Activated naive CD4-positive, alpha-beta T cell treated with anti-CD3 and anti-CD28 coated beads, Interleukin-2, amount 50 U/mL, for 24 hours (primary cell): ENCODE measurements around the gene GAB2.
A peak's percentile ranks its signal among the peaks of the same experiment; 100 is the strongest.
"Not testable (repeated sequence)": the region's sequence is repeated elsewhere in the genome, so short reads cannot be mapped to it uniquely, and the experiment has no call there.

ENCODE experiments used
- H3K27ac Mint-ChIP-seq: one replicate; pipeline ENCODE4 v1.8.0; 2021; ENCODE audit warnings: mild to moderate bottlenecking, mixed read lengths
- H3K27me3 Mint-ChIP-seq: one replicate; pipeline ENCODE4 v1.8.0; 2021; ENCODE audit warnings: mixed read lengths
- H3K36me3 Mint-ChIP-seq: one replicate; pipeline ENCODE4 v1.8.0; 2021; ENCODE audit warnings: mixed read lengths
- H3K4me1 Mint-ChIP-seq: one replicate; pipeline ENCODE4 v1.8.0; 2021; ENCODE audit warnings: mixed read lengths
- H3K4me3 Mint-ChIP-seq: one replicate; pipeline ENCODE4 v1.8.0; 2021; ENCODE audit warnings: mild to moderate bottlenecking, mixed read lengths
- H3K9me3 Mint-ChIP-seq: one replicate; pipeline ENCODE4 v1.8.0; 2021; ENCODE audit warnings: mixed read lengths

The GAB2 gene

DNA sequence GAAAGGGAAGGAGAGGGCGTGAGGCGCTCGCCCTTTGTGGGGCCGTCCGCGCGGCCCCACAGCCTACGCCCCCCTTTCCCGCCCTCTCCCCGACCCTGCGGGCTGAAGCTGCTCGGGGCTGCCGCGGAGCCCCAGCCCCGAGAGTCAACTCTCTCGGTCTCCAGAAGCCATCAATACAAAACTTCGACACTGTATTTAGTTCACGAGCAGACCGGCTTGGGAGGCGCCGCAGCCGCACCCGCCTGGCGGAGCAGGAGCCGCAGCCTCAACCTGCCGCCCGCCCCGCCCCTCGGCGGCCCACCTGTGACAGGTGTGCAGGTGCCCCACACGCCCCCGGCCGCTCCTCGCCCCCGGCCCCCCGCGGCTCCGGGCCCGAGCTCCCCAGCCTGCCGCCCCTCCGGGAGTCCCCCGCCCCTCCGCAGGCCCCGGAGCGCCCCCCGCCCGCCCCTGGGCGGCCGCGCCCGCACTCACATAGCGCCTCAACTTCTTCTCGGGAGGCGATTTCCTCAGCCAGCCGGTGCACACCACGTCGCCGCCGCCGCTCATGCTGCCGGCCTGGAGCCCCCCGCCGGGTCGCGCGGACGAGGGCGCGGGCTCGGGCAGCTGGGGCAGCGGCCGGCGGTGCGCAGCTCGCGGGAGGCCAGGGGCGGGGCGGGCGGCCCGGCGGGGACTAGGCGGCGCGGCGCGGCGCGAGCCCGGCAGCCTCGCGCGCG is at the start of gene GAB2:
Gene GAB2 (minus strand): TSS at position 646 of the 713 bp plus-strand sequence. CDS start 100 bp downstream, at position 546.
- H3K4me3 Mint-ChIP-seq: peak within 1 kb of the TSS; percentile 95
- no peaks in the 10 kb centered on the region for H3K36me3 Mint-ChIP-seq
- peaks cover 25% of the 10 kb centered on the region for H3K4me1 Mint-ChIP-seq
- no peaks in the 10 kb centered on the region for H3K9me3 Mint-ChIP-seq
- H3K27ac Mint-ChIP-seq: peak within 1 kb of the TSS; percentile 91
- peaks cover 17% of the 10 kb centered on the region for H3K27me3 Mint-ChIP-seq

GRCh38 chr11:78467370-78467769 is 49.8 kb upstream of the GAB2 start:
- no peaks in the 10 kb centered on the region for H3K27me3 Mint-ChIP-seq
- peaks cover 18% of the 10 kb centered on the region for H3K36me3 Mint-ChIP-seq
- peaks cover 5% of the 10 kb centered on the region for H3K9me3 Mint-ChIP-seq
- H3K4me3 Mint-ChIP-seq: no peak overlapping the region
- H3K4me1 Mint-ChIP-seq: peaks cover 15% of the 10 kb centered on the region
- H3K27ac Mint-ChIP-seq: no peak overlapping the region

- H3K4me3 Mint-ChIP-seq: peak overlapping the region; percentile 5
These were observed 47.7 kb upstream of the GAB2 start for GRCh38 chr11:78465169-78465942.

DNA sequence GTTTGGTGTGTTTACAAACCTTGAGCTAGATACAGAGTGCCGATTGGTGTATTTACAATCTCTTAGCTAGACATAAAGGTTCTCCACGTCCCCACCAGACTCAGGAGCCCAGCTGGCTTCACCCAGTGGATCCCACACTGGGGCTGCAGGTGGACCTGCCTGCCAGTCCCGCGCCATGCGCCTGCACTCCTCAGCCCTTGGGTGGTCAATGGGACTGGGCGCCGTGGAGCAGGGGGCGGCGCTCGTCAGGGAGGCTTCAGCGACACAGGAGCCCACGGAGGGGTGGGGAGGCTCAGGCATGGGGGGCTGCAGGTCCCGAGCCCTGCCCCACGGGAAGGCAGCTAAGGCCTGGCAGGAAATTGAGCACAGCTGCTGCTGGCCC is 47.2 kb upstream of the GAB2 start:
- not testable (repeated sequence) for H3K9me3 Mint-ChIP-seq, H3K4me3 Mint-ChIP-seq, H3K27ac Mint-ChIP-seq, H3K27me3 Mint-ChIP-seq
- Mint-ChIP-seq H3K4me1 (peaks cover 15% of the 10 kb centered on the region), H3K36me3 (peaks cover 26% of the 10 kb centered on the region)

More at GRCh38 chr11:78465169-78465942, 47.7 kb upstream of the GAB2 start:
- Mint-ChIP-seq H3K27ac (no peak overlapping the region), H3K36me3 (peaks cover 21% of the 10 kb centered on the region), H3K9me3 (no peaks in the 10 kb centered on the region), H3K4me1 (peaks cover 15% of the 10 kb centered on the region), H3K27me3 (no peaks in the 10 kb centered on the region)

GRCh38 chr11:78460471-78460870 is 42.9 kb upstream of the GAB2 start:
- H3K27me3 Mint-ChIP-seq: no peaks in the 10 kb centered on the region
- no peak overlapping the region for H3K4me3 Mint-ChIP-seq
- peaks cover 9% of the 10 kb centered on the region for H3K4me1 Mint-ChIP-seq
- no peaks in the 10 kb centered on the region for H3K9me3 Mint-ChIP-seq
- peaks cover 28% of the 10 kb centered on the region for H3K36me3 Mint-ChIP-seq
- peak overlapping the region; percentile 3 for H3K27ac Mint-ChIP-seq

- Mint-ChIP-seq H3K9me3 (no peaks in the 10 kb centered on the region), H3K36me3 (peaks cover 29% of the 10 kb centered on the region), H3K27ac (no peak overlapping the region), H3K4me1 (peaks cover 6% of the 10 kb centered on the region), H3K4me3 (no peak overlapping the region), H3K27me3 (no peaks in the 10 kb centered on the region)
These were observed 42.1 kb upstream of the GAB2 start for GRCh38 chr11:78459738-78460137.

- Mint-ChIP-seq H3K9me3 (no peaks in the 10 kb centered on the region), H3K27ac (no peak overlapping the region), H3K36me3 (peaks cover 26% of the 10 kb centered on the region), H3K4me3 (no peak overlapping the region), H3K4me1 (no peaks in the 10 kb centered on the region), H3K27me3 (no peaks in the 10 kb centered on the region)
These were observed 39.8 kb upstream of the GAB2 start for GRCh38 chr11:78457448-78457847.

- Mint-ChIP-seq H3K4me3 (no peak overlapping the region), H3K9me3 (no peaks in the 10 kb centered on the region), H3K4me1 (peaks cover 3% of the 10 kb centered on the region), H3K27me3 (no peaks in the 10 kb centered on the region), H3K36me3 (peaks cover 7% of the 10 kb centered on the region), H3K27ac (no peak overlapping the region)
These were observed 35.7 kb upstream of the GAB2 start for GRCh38 chr11:78453140-78453935.

DNA sequence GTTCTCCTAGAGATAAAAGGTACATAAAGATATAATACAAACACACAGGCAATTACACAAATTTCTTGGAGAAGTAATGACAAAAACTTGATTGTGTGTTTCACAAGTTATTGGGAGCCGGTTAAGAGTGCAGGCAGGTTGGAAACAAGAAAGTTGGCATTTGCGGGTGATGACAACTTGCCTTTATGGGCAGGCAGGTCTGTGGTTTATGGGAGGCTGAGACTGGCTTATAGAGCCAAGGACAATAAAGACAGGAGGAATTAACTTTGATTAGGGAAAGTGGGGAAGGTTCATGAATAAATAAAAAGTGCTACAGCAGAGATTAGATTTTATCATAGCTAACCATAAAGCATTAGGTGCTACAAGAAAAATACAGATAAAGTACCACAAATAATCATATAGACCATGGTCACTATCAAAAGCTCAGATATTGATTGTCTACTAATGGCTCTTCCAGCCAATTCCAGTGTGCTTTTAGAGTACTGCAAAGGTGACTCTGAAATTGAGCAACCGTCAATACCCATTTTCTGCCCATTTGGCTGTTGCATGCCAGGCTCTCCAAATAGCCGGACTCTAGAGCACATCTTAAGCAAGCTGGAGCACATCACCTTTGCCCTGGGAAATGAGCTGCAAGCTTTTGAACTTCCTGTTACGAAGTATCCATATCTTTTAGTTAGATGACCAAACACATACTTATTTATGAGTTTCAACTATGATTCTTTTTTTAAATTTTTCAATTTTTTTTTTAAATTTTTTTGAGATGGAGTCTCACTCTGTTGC is 33.9 kb upstream of the GAB2 start:
- peaks cover 3% of the 10 kb centered on the region for H3K4me1 Mint-ChIP-seq
- peaks cover 7% of the 10 kb centered on the region for H3K36me3 Mint-ChIP-seq
- H3K27ac Mint-ChIP-seq: peak overlapping the region; percentile 8
- H3K9me3 Mint-ChIP-seq: no peaks in the 10 kb centered on the region
- H3K27me3 Mint-ChIP-seq: no peaks in the 10 kb centered on the region
- no peak overlapping the region for H3K4me3 Mint-ChIP-seq

DNA sequence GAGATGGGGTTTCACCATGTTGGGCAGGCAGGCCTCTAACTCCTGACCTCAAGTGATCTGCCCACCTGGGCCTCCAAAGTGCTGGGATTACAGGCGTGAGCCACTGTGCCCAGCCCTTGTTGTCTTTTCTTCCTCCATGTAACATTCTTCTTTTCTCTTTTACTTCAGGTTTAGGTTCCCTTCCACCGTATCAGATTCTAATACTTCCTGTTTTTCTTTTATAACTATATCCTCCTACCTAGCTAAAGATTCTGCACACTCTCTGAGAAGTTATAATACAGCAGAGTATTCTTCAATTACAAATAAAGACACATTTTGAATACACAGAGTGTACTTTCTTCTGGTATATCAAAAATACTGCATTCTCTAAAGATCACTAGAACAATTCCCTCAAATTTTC is 33.2 kb upstream of the GAB2 start:
- Mint-ChIP-seq H3K27me3 (no peaks in the 10 kb centered on the region), H3K9me3 (no peaks in the 10 kb centered on the region), H3K36me3 (peaks cover 7% of the 10 kb centered on the region), H3K27ac (no peak overlapping the region), H3K4me1 (peaks cover 3% of the 10 kb centered on the region), H3K4me3 (no peak overlapping the region)

GRCh38 chr11:78449866-78450265 is 32.2 kb upstream of the GAB2 start:
- no peak overlapping the region for H3K27ac Mint-ChIP-seq
- peaks cover 3% of the 10 kb centered on the region for H3K4me1 Mint-ChIP-seq
- no peaks in the 10 kb centered on the region for H3K9me3 Mint-ChIP-seq
- H3K27me3 Mint-ChIP-seq: no peaks in the 10 kb centered on the region
- peaks cover 5% of the 10 kb centered on the region for H3K36me3 Mint-ChIP-seq
- no peak overlapping the region for H3K4me3 Mint-ChIP-seq

- Mint-ChIP-seq H3K36me3 (peaks cover 7% of the 10 kb centered on the region), H3K4me1 (peaks cover under 1% of the 10 kb centered on the region), H3K9me3 (no peaks in the 10 kb centered on the region), H3K4me3 (no peak overlapping the region), H3K27ac (no peak overlapping the region), H3K27me3 (no peaks in the 10 kb centered on the region)
These were observed 28.6 kb upstream of the GAB2 start for GRCh38 chr11:78446210-78446609.

GRCh38 chr11:78444726-78445125 is 27.1 kb upstream of the GAB2 start:
- Mint-ChIP-seq H3K27me3 (no peaks in the 10 kb centered on the region), H3K4me3 (no peak overlapping the region), H3K4me1 (no peaks in the 10 kb centered on the region), H3K9me3 (no peaks in the 10 kb centered on the region), H3K36me3 (peaks cover 5% of the 10 kb centered on the region), H3K27ac (no peak overlapping the region)

GRCh38 chr11:78441956-78442355 is 24.3 kb upstream of the GAB2 start:
- Mint-ChIP-seq H3K27me3 (no peaks in the 10 kb centered on the region), H3K27ac (no peak overlapping the region), H3K4me3 (no peak overlapping the region), H3K36me3 (peaks cover 8% of the 10 kb centered on the region), H3K4me1 (no peaks in the 10 kb centered on the region), H3K9me3 (no peaks in the 10 kb centered on the region)

GRCh38 chr11:78438298-78438975 is 20.8 kb upstream of the GAB2 start:
- Mint-ChIP-seq H3K4me1 (no peaks in the 10 kb centered on the region), H3K4me3 (no peak overlapping the region)

More at GRCh38 chr11:78438298-78438975, 20.8 kb upstream of the GAB2 start:
- Mint-ChIP-seq H3K9me3 (no peaks in the 10 kb centered on the region), H3K27me3 (no peaks in the 10 kb centered on the region), H3K36me3 (peaks cover 9% of the 10 kb centered on the region), H3K27ac (no peak overlapping the region)
